Measurements from ENCODE around the gene CSNK2B.

The CSNK2B gene

DNA sequence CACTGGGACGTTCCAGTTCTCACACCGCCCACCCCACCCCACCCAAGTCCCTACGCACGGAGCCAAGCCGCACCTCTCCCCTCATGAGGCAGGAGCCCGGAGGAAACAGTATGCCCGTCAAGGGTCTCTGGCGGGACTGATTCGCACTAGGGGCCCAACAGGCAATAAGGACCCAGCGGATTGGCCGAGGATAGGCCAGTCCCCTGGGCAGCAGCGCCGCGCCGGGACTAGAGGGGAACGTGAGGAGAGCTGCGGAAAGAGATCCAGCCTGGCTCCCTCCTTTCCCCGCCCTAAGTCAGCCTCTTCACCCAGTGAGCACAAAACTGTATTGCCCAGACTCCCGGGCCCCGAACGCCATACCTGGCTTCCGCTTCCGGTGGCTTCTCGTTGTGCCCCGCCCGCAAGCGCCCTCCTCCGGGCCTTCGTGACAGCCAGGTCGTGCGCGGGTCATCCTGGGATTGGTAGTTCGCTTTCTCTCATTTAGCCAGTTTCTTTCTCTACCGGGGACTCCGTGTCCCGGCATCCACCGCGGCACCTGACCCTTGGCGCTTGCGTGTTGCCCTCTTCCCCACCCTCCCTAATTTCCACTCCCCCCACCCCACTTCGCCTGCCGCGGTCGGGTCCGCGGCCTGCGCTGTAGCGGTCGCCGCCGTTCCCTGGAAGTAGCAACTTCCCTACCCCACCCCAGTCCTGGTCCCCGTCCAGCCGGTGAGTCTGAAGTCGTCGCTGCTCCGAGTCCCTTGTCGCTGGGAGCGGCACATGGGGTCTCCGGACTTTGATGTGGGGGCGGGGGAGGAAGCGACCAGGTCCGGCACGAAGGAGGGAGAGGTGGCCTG is at the start of gene CSNK2B:
CSNK2B (plus strand) TSS at position 580 of the 836 bp plus-strand sequence. CDS start 752 bp downstream, outside the sequence.
- TF ChIP-seq, protein P1, sequence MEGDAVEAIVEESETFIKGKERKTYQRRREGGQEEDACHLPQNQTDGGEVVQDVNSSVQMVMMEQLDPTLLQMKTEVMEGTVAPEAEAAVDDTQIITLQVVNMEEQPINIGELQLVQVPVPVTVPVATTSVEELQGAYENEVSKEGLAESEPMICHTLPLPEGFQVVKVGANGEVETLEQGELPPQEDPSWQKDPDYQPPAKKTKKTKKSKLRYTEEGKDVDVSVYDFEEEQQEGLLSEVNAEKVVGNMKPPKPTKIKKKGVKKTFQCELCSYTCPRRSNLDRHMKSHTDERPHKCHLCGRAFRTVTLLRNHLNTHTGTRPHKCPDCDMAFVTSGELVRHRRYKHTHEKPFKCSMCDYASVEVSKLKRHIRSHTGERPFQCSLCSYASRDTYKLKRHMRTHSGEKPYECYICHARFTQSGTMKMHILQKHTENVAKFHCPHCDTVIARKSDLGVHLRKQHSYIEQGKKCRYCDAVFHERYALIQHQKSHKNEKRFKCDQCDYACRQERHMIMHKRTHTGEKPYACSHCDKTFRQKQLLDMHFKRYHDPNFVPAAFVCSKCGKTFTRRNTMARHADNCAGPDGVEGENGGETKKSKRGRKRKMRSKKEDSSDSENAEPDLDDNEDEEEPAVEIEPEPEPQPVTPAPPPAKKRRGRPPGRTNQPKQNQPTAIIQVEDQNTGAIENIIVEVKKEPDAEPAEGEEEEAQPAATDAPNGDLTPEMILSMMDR (IDR thresholded peaks at IDR 0.05; ENCODE audit: low read depth, low read length) = no peak

DNA sequence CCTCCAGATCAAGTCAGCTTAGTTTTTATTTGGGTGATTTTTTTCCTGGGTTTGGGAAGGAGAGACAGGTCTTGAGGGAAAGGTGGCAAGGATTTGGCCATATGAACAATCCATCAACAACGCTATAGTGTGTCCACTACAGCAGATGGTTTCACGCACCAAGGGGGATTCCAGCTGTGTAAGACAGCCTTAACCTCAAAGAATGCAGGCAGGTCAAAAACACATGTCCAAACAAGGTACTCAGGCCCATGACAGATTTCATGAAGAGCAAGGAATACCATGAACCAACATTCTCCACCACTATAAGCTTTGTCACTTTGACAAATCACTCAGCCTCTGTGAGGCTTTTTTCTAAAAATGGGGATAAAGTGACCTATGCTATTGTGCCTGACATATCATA is 48.9 kb upstream of the CSNK2B start:
- H3K4me3 ChIP-seq (ENCODE audit: low read depth, low read length) = no peak overlapping the region
- TF ChIP-seq, protein P1 (IDR thresholded peaks at IDR 0.05; ENCODE audit: low read depth, low read length) = no peak

More for the DNA sequence above, at the start of gene CSNK2B:
- H3K4me3 ChIP-seq (ENCODE audit: low read depth, low read length) = peak within 1 kb of the TSS; percentile 69

DNA sequence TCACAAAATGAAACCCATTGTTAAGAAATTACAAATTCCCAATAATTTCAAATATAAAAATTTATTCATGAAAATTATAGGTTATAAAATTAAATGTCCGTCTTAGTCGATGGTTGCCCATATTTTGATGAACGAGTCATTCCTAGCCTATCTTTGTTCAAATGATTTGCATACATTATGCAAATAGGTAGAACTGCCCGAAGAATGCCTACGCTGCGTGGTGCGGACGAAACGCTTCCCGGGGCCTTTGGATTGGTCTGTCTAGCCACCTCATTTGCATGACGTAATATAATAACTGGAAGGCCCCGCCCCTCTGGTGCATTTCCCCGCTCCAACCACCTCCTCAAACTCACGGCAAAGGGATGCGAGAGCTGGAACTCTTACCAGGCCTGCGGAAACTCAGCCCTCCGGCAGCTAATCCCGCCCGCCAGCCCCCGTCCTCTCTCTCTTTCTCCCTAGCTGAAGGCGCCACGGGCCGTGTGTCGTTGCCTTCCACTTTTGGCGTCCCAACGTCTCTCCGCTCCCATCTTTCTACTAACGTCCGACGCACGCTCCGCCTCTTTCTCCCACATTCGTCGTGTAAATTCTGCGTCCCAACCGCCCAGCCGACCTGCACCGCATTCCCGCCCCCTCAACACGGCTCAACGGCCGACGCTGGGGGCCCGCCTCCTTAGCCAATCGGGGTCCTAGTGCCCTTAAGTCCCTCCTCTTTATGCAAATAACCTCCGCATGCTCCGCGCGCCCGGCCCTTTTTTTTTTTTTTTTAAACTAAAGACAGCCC is 45.9 kb upstream of the CSNK2B start:
- TF ChIP-seq, protein P1 (IDR thresholded peaks at IDR 0.05; ENCODE audit: low read depth, low read length) = no peak
- H3K4me3 ChIP-seq (ENCODE audit: low read depth, low read length) = peak overlapping the region; percentile 96

DNA sequence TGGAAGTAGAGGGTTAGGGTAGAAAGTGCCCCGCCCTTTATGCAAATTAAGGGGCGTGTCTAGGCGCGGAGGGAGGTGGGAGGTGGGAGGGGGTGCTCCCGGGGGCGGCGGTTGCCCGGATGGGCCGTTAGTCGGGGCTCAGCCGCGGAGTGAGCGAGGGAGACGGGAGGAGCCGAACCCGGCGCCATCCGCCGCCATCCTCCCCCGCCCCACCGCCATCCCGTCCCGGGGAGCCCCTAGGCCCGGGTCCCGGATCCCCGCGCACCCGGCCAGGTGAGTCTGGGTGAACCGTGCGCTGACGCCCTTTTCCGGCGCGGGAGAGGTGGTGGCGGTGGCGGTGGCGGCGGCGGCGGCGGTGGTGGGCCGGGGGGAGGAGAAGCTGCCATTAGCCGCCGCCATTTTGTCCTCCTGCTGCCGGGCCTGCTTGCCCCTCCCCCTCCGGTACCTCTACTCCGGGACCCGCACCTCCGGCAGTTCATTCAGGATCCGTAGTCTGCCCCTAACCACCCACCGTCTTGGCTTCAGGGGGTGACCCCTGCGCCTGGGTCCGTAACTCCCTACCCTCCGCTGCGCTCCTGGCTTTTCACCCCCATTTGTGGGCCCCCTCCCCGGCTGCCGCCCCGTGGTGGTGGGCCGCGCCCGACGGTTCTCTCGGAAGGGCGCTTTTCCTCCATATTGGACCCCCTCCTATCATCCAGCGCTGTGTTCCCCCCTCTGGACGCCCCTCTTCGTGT is 45.1 kb upstream of the CSNK2B start, which contains the start of gene PRRC2A:
PRRC2A (plus strand) TSS at position 130 of the 734 bp plus-strand sequence. CDS start 2,075 bp downstream, outside the sequence.
- TF ChIP-seq, protein P1 (IDR thresholded peaks at IDR 0.05; ENCODE audit: low read depth, low read length) = no peak
- H3K4me3 ChIP-seq (ENCODE audit: low read depth, low read length) = peak within 1 kb of the TSS; percentile 96

DNA sequence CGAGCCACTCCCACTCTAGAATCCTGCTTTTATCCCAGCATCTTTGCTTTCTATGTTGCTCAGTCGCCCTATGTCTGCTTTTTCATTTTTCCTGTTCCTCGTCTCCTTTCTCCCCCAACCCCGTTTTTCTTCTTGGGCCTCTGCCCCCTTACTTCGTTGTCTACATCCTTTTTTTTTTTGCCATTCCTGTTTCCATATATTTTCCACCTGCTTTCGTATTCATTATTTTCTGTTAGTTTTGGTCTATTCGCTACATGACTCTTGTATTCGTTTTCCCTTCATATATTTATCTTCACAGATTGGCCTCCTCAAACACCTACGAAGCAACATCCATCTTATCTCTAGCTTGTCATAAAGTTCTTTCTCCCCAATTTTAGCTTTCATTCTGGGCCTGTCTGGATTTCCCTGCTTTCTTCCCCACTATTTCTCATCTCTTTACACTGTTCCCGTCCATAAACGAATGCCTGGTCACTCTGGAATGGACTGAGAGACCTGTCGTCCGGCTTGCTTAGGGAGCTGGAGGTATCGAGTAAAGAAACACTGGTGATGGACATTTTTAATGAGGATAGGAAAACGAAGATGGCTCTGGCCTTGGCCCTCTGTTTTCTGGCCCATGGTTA is 44.5 kb upstream of the CSNK2B start:
- TF ChIP-seq, protein P1 (IDR thresholded peaks at IDR 0.05; ENCODE audit: low read depth, low read length) = no peak
- peak overlapping the region; percentile 96 for H3K4me3 ChIP-seq (ENCODE audit: low read depth, low read length)

DNA sequence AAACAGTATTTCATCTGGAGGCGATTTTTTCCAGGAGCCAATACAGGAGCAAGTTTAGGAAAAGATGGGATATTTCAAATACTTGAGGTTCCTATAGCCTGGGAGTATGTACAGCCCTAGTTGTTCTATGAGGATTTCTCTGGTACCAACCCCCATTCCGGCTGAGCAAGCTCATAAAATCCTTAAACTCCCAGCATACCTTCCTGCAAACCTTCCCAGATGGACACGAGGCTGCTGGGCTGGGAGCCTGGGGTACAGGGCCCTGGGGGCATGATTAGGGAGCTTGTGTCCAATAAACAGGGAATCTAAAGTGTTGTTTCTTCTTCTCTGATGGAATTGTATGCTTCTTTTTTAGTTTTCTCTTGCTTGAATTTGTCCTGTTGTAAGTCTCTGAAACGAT is 43.9 kb upstream of the CSNK2B start:
- peak overlapping the region; percentile 96 for H3K4me3 ChIP-seq (ENCODE audit: low read depth, low read length)
- TF ChIP-seq, protein P1 (IDR thresholded peaks at IDR 0.05; ENCODE audit: low read depth, low read length) = no peak
